Measurements from ENCODE around the gene KCTD6. TPM values are rescaled to one million over a fixed set of nuclear protein-coding genes. Genes with fewer than 3 reads are reported as not detected.
A peak's percentile ranks its signal among the peaks of the same experiment; 100 is the strongest.

Gene KCTD6
- 7.5 TPM for total RNA-seq
- long read RNA-seq, transcript KCTD6-202 (3 exons, 1,533 nt): major isoform, 15 of 19 reads
- long read RNA-seq, partial matches to known transcripts: 0 of 19 reads
- long read RNA-seq, other reads (novel, unspliced or antisense): 3 of 19 reads

DNA sequence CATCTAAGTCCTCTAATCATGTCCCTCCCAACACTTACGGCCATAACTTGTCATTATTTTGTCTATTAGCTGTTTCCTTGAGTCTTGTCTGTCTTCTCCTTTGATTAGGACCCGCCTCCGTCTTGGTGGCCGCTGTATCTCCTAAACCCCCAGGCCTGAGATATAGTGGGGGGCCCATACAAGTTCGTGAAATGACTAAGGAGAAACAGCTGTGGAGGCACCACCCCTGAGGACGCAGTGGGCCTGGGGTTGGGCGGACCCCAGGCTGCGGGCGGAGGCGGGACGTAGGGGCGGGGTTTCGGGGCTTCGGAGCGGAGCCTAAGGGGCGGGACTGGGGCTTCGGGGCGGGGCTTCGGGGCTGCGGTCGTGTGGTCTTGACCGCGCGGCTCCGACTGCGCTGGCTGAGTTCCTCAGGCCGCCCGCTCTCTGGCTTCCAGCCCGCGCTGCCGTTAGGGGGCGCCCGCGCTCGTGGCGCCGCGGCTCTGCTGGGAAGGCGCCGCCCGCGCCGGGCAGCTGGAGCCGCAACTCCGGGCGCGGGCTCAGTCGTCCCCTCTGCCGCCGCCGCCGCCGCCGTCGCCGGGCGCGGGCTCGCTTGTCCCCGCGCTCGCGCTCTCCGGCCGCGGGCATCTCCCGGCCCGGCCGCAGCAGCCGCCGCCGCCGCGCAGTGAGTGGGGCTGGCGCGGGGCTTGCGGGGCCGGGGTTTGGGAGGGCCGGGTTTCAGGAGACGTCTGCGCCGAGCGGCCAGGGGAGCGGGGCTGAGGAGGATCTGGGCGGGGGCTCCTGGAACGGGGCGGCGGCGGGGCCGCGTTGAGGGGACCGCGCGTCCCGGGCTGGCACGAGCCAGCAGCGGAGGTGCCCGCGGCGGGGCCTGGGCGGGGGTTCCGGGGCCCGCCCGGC, at the start of gene KCTD6:
KCTD6 (plus strand) TSS at position 591 of the 897 bp plus-strand sequence. CDS start 6,660 bp downstream, outside the sequence.
- peak; percentile 96 for DNase-seq (ENCODE audit: low spot score)
- intact Hi-C loops (cut with DNase I): loop anchor here (1.0 to 5.0 kb wide), 5 partner anchors 37 to 184 kb away; partner anchors contain the start of genes HTD2, PDHB, PXK and RPP14

DNA sequence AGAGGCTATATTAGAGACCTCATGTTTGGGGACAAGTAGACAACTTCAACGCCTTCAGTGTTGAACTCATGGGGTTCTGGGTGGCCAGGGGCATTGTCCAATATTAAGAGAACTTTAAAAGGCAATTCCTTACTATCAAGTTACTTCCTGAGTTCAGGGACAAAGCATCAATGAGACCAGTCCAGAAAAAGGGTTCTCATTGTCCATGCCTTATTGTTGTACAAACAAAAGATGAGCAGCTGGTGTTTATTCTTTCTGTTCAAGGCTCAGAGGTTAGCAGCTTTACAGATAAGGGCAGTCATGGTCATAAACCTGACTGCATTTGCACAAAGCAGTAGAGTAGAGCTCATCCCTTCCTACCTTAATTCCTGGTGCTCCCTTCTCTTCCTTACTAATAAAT, 39.7 kb upstream of the KCTD6 start:
- intact Hi-C loops (cut with DNase I): no loop called here

GRCh38 chr3:58459160-58459559, 32.7 kb upstream of the KCTD6 start:
- intact Hi-C loops (cut with DNase I): no loop called here
- DNase-seq (ENCODE audit: low spot score): no peak

More for the DNA sequence above, 39.7 kb upstream of the KCTD6 start:
- DNase-seq (ENCODE audit: low spot score): no peak

- no peak for DNase-seq (ENCODE audit: low spot score)
- intact Hi-C loops (cut with DNase I): loop anchor here (1.0 kb wide), 1 partner anchor 69 kb away; no protein-coding TSS in a partner anchor
These were observed 29.1 kb upstream of the KCTD6 start for GRCh38 chr3:58462829-58463180.

DNA sequence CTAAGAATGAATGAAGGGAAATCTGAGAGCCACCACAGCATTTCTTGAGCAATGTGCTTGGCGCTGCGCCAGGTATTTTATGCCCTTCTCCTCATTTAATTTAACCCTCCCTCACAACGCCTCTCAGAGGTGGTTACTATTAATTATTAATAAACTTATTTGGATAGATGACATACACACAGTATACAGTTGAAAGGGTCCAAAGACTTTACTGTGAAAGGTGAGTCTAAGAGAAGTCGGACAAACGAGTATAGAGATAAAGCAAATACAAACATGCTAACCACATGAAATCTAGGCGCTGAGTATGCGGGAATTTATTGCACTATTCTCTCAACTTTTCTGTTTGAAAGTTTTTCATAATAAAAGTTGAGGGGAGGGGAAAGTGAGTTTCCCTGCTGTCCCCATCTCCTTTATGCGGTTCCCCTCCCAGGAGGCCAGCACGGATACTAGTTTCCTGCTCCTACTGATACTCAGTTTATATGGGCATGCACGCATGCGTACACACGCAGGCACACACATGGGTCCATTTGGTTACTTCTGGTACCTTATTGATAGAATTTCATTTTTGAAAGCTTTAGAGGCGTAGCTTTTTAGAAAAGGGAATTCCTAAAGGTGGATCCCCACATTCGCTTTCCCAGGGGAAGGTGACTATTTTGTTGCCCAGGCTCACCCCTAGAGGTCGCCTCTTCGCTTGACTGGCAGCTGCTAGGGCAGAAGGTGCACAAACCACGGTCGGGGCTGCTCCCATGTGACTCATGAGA, 28.5 kb upstream of the KCTD6 start:
- intact Hi-C loops (cut with DNase I): loop anchor here (1.0 kb wide), 1 partner anchor 69 kb away; no protein-coding TSS in a partner anchor
- peak; percentile 76 for DNase-seq (ENCODE audit: low spot score)

DNA sequence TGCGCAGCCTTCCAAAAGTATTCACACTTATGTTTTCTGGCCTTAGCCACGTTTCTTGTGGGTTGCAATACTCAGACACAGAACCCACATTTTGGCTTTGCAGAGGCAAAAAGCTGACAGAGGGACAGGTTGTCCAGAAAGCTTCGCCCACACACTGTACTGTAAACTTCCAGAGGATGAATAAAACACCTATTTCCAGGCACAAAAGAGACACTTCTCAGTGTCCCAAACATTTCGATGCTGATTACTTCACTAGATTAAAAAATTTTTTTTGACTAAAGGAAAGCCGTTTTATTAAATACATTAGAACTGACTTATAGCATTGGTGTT, 28.0 kb upstream of the KCTD6 start:
- intact Hi-C loops (cut with DNase I): loop anchor here (1.0 kb wide), 1 partner anchor 68 kb away; no protein-coding TSS in a partner anchor
- DNase-seq (ENCODE audit: low spot score): no peak

DNA sequence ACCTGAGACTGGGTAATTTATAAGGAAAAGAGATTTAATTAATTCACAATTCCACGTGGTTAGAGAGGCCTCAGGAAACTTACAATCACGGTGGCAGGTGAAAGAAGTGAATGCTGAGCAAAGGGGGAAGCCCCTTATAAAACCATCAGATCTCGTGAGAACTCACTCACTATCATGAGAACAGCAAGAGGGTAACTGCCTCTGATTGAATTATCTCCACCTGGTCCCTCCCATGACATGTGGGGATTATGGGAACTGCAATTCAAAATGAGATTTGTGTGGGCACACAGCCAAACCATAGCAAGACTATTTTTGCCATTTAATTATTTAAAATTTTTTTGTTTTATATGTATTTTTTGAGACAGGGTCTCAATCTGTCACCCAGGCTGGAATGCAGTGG, 27.0 kb upstream of the KCTD6 start:
- no peak for DNase-seq (ENCODE audit: low spot score)
- intact Hi-C loops (cut with DNase I): no loop called here

DNA sequence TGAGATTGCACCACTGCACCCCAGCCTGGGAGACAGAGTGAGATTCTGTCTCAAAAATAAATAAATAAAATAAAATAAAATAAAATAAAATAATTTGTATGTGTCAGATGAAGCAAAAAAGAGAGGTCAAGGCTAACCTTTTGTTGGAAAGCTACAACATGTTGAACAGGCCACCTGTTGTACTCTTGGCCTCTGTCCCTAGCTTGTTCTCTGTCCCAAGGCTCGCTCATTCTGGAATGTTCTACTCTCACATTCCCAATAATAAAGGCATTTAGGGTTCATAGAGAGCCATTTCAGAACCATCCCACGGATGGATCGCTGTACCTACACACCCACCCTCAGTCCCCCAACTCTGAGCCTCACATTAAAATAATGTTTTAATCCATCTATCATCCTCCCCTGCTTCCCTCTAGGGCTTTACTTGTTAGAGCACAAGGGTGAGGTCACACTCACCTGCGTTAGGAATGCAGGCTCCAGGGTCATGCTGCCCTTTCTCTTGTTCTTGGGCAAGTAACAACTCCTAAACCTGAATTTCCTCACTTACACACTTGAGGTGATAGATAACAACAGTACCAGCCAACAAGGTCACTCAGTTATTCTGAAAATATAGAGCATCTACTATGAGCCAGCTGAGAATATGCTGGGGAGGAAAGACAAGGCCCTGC, 24.9 kb upstream of the KCTD6 start:
- no peak for DNase-seq (ENCODE audit: low spot score)
- intact Hi-C loops (cut with DNase I): no loop called here

GRCh38 chr3:58469096-58469495, 22.8 kb upstream of the KCTD6 start:
- DNase-seq (ENCODE audit: low spot score): no peak
- intact Hi-C loops (cut with DNase I): no loop called here

DNA sequence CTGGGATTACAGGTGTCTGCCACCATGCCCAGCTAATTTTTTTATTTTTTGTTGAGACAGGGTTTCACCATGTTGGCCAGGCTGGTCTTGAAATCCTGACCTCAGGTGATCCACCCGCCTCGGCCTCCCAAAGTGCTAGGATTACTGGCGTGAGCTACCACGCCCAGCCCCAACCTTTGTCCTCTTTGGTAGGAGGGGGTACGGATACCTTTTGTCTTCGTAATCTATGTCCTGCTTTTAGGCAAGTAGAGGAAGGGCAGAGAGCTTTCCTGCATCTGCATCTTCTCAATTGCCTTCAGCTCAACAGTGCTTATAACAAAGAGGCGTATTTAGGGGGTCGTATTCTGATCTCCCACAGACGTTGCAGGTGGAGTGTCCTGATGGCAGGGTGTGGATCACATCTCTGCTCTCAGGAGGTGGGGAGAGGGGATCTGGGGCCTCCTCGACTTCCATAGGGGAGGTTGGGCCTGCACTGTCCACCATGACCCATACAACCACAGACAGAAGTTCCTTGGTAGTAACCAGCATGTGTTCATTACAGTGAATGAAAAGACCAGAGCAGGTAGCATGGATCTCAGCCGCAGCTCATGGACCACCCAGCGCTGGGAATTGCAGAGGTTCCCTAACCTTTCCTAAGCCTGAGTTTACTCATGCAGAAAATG, 21.4 kb upstream of the KCTD6 start:
- intact Hi-C loops (cut with DNase I): no loop called here
- DNase-seq (ENCODE audit: low spot score): no peak

DNA sequence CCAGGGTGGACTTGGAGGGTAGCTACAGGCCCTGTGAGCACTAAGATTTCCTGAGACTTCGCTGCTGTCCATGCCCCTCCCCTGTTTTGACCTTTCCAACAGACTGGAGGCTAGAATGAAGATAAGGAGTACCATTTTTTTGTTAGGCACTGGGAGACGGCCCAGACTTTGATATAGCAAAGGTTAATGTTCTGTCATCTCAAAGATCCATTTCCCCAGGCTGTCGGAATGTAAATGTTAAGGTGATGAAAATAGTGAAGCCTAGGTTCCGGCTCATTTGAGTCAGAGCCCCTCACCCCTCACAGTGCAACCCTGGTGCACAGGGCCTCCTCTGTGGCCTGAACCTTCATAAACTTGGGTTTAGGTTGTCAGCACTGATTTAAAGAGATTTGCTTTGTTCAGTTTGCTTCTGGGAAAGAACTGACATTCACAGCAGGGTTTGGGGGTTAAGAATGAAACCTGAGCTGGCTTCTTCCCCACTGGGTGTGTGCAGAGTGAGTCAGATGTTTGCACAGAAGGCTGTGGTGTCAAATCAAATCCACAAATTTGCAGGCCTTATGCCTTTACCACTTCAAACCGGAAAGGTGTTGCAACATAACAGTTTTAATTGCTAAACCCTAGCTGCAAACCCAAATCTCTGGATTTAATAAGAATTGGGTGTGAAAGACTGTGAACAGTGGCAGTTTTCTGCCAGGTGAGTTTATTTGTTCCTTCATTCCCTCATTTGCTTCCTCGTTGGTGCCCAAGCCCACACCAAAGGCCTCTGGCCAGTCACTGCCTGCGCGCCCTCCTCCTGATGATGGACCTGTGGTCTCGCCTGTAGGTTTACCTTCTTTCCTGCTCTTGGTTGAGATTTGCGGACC, 20.6 kb upstream of the KCTD6 start:
- intact Hi-C loops (cut with DNase I): no loop called here
- DNase-seq (ENCODE audit: low spot score): no peak

- intact Hi-C loops (cut with DNase I): no loop called here
- no peak for DNase-seq (ENCODE audit: low spot score)
These were observed 18.6 kb upstream of the KCTD6 start for GRCh38 chr3:58473275-58473674.

DNA sequence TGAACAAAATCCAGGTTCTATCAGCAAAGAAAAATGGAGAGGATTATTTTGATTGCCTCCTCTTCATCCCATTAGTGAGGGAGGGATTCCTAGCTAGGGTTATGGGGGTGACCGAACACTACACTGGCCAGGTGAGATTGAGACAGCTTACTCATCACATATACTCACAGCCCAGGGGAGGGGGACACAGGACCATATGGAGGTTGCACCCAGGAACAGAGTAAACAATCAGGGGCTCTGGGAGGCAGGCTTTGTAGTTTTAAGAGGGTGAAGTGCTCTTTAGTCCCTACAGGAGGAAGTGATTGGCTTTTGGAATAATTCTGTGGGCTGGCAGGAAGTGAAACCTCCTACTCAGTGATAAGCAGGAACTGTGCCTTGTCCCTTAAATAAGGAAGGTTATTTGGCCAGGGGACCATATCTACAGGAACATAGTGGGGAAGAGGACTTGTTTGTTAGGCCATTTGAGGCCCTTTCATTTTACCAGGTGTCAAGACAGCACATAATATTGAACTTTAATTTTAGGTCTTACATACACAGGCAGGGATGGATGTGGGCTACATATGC, 17.5 kb upstream of the KCTD6 start:
- no peak for DNase-seq (ENCODE audit: low spot score)
- intact Hi-C loops (cut with DNase I): no loop called here

GRCh38 chr3:58474967-58475578, 16.8 kb upstream of the KCTD6 start:
- intact Hi-C loops (cut with DNase I): no loop called here
- no peak for DNase-seq (ENCODE audit: low spot score)

- DNase-seq (ENCODE audit: low spot score): no peak
- intact Hi-C loops (cut with DNase I): no loop called here
These were observed 13.1 kb upstream of the KCTD6 start for GRCh38 chr3:58478781-58479180.

DNA sequence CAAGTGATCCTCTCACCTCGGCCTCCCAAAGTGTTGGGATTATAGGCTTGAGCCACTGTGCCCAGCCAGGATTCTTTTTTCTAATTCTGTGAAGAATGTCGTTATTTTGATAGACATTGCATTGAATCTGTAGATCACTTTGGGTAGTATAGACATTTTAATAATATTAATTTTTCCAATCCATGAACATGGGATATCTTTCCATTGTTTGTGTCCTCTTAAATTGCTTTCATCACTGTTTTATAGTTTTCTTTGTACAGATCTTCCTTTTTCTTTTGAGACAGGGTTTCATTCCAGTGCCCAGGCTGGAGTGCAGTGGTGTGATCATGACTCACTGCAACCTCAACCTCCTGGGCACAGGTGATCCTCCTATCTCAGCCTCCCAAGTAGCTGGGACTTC, 11.6 kb upstream of the KCTD6 start:
- intact Hi-C loops (cut with DNase I): no loop called here
- no peak for DNase-seq (ENCODE audit: low spot score)

GRCh38 chr3:58482917-58483636, 8.8 kb upstream of the KCTD6 start:
- DNase-seq (ENCODE audit: low spot score): no peak
- intact Hi-C loops (cut with DNase I): no loop called here
